ENCODE data around the gene NANP. TPM values are rescaled to one million over a fixed set of nuclear protein-coding genes. Genes with fewer than 3 reads are reported as not detected.

The NANP gene
- total and polyA plus RNA-seq, 4 donors = 1.5 to 5.0 (median 3.2) TPM

DNA sequence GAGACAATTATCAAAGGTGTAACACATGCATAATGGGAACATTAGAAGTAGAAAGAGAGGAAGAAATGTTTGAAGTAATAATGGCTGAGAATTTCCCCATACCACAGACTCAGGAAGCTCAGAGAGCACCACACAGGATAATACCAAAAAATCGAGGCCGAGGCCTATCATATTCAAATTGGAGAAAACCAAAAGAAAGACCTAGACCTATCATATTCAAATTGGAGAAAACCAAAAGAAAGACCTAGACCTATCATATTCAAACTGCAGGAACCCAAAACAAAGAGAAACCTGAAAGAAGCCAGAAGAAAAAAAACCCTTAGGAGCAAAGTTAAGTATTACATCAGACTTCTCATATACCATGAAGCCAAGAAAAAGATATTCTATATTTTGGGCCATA, 56.5 kb downstream of the NANP start:
- Histone ChIP-seq H3K27me3 (ENCODE audit: control insufficient read depth in 4 of 4, insufficient read depth in 4 of 4, low read length in 3 of 4) (no peaks in the 10 kb centered on the region), H3K27ac (ENCODE audit: low read depth in 1 of 2, low read length in 2 of 2) (no peak overlapping the region), H3K36me3 (ENCODE audit: control insufficient read depth in 4 of 4, insufficient read depth in 3 of 4, low read depth in 1 of 4, low read length in 3 of 4) (no peaks in the 10 kb centered on the region), H3K9ac (ENCODE audit: low read depth in 1 of 2, low read length in 2 of 2) (no peak overlapping the region), H3K9me3 (ENCODE audit: control insufficient read depth in 4 of 4, low read length in 3 of 4) (no peaks in the 10 kb centered on the region), H3K4me1 (ENCODE audit: control insufficient read depth in 4 of 4, insufficient read depth in 4 of 4, low read length in 3 of 4) (no peaks in the 10 kb centered on the region), H3K4me3 (ENCODE audit: low read depth in 1 of 3, low read length in 3 of 3) (no peak overlapping the region)
- no peak for DNase-seq (ENCODE audit: low spot score)
- no peak for TF ChIP-seq FOXA2 (IDR thresholded peaks at IDR 0.05)
- TF ChIP-seq GABPA (IDR thresholded peaks at IDR 0.05 in 1 of 2, conservative IDR thresholded peaks at IDR 0.05 in 1 of 2) = no peak
- no peak for TF ChIP-seq FOXA1 (IDR thresholded peaks at IDR 0.05)
- TF ChIP-seq JUND (IDR thresholded peaks at IDR 0.05) = no peak
- TF ChIP-seq, protein P1, sequence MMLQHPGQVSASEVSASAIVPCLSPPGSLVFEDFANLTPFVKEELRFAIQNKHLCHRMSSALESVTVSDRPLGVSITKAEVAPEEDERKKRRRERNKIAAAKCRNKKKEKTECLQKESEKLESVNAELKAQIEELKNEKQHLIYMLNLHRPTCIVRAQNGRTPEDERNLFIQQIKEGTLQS (IDR thresholded peaks at IDR 0.05) = no peak
- TF ChIP-seq CTCF (IDR thresholded peaks at IDR 0.05; ENCODE audit: low read depth, low read length, missing input control) = no peak
- TF ChIP-seq, protein P2, sequence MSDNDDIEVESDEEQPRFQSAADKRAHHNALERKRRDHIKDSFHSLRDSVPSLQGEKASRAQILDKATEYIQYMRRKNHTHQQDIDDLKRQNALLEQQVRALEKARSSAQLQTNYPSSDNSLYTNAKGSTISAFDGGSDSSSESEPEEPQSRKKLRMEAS (IDR thresholded peaks at IDR 0.05) = no peak
- TF ChIP-seq RAD21 (IDR thresholded peaks at IDR 0.05) = no peak
- WGBS = 92% methylated on average over 2 of the region's 2 CpGs

GRCh38 chr20:25566821-25567220, 57.0 kb downstream of the NANP start:
- no peak for DNase-seq (ENCODE audit: low spot score)
- no peaks in the 10 kb centered on the region for H3K4me1 ChIP-seq (ENCODE audit: control insufficient read depth in 4 of 4, insufficient read depth in 4 of 4, low read length in 3 of 4)
- no peak for TF ChIP-seq RXRA (IDR thresholded peaks at IDR 0.05)
- no peak for TF ChIP-seq FOXA1 (IDR thresholded peaks at IDR 0.05)
- no peak for TF ChIP-seq YY1 (IDR thresholded peaks at IDR 0.05)
- no peak for TF ChIP-seq EGR1 (IDR thresholded peaks at IDR 0.05; ENCODE audit: low read depth in 2 of 2)
- TF ChIP-seq RAD21 (IDR thresholded peaks at IDR 0.05) = no peak
- no peak for TF ChIP-seq HNF4G (IDR thresholded peaks at IDR 0.05)
- TF ChIP-seq, protein P1 (IDR thresholded peaks at IDR 0.05) = no peak
- TF ChIP-seq, protein P2 (IDR thresholded peaks at IDR 0.05) = no peak
- TF ChIP-seq SP1 (IDR thresholded peaks at IDR 0.05) = no peak
- TF ChIP-seq TAF1 (conservative IDR thresholded peaks at IDR 0.05) = no peak
- no peak for TF ChIP-seq CTCF (IDR thresholded peaks at IDR 0.05; ENCODE audit: low read depth, low read length, missing input control)
- TF ChIP-seq FOXA2 (IDR thresholded peaks at IDR 0.05) = no peak
- H3K9ac ChIP-seq (ENCODE audit: low read depth in 1 of 2, low read length in 2 of 2) = no peak overlapping the region
- no peaks in the 10 kb centered on the region for H3K9me3 ChIP-seq (ENCODE audit: control insufficient read depth in 4 of 4, low read length in 3 of 4)
- no peak overlapping the region for H3K4me3 ChIP-seq (ENCODE audit: low read depth in 1 of 3, low read length in 3 of 3)
- no peak overlapping the region for H3K27ac ChIP-seq (ENCODE audit: low read depth in 1 of 2, low read length in 2 of 2)
- WGBS = 92% methylated on average over 2 of the region's 2 CpGs
- no peaks in the 10 kb centered on the region for H3K36me3 ChIP-seq (ENCODE audit: control insufficient read depth in 4 of 4, insufficient read depth in 3 of 4, low read depth in 1 of 4, low read length in 3 of 4)
- no peaks in the 10 kb centered on the region for H3K27me3 ChIP-seq (ENCODE audit: control insufficient read depth in 4 of 4, insufficient read depth in 4 of 4, low read length in 3 of 4)
